Smooth muscle cell (in vitro differentiated cells): ENCODE results near the gene EVA1A. TPM values are rescaled to one million over a fixed set of nuclear protein-coding genes. Genes with fewer than 3 reads are reported as not detected.

ENCODE experiments used
- DNase-seq: peaks from one replicate; lab custom pipeline; 2025; ENCODE audit not compliant: unreplicated experiment; lab: John Stamatoyannopoulos, UW
- H2AFZ ChIP-seq: fragments of 200-600 bp; sonication (generic); 2 replicates; pipeline ENCODE4 v1.6.0; 2016; ENCODE audit warnings: antibody characterized with exemption, low read depth, mild to moderate bottlenecking
- H3F3A ChIP-seq: fragments of 200-600 bp; sonication (generic); 2 replicates; pipeline ENCODE4 v1.6.0; 2017; ENCODE audit warnings: antibody characterized with exemption, low read depth
- H3K27ac ChIP-seq: fragments of 200-600 bp; sonication (generic); 2 replicates; pipeline ENCODE4 v1.5.1; 2016; ENCODE audit warnings: low read depth, mild to moderate bottlenecking
- H3K27me3 ChIP-seq: fragments of 200-600 bp; sonication (generic); 2 replicates; pipeline ENCODE4 v1.6.1; 2016; ENCODE audit warnings: low read depth, mild to moderate bottlenecking
- H3K36me3 ChIP-seq: fragments of 200-600 bp; sonication (generic); 2 replicates; pipeline ENCODE4 v1.5.1; 2016; ENCODE audit warnings: low read depth
- H3K4me1 ChIP-seq: fragments of 200-600 bp; sonication (generic); 2 replicates; pipeline ENCODE4 v1.5.1; 2016; ENCODE audit warnings: low read depth
- H3K4me2 ChIP-seq: fragments of 200-600 bp; sonication (generic); 2 replicates; pipeline ENCODE4 v1.6.0; 2016; ENCODE audit warnings: mild to moderate bottlenecking
- H3K4me3 ChIP-seq: fragments of 200-600 bp; sonication (generic); 2 replicates; pipeline ENCODE4 v1.5.1; 2016; ENCODE audit warnings: mild to moderate bottlenecking
- H3K79me2 ChIP-seq: fragments of 200-600 bp; sonication (generic); 2 replicates; pipeline ENCODE4 v1.6.0; 2016; ENCODE audit warnings: low read depth, mild to moderate bottlenecking
- H3K9ac ChIP-seq: fragments of 200-600 bp; sonication (generic); 2 replicates; pipeline ENCODE4 v1.6.0; 2016; ENCODE audit warnings: low read depth
- H3K9me3 ChIP-seq: fragments of 200-600 bp; sonication (generic); replicated peaks from 2 replicates; pipeline ENCODE4 v1.5.1; 2016; ENCODE audit warnings: low read depth
- H4K20me1 ChIP-seq: fragments of 200-600 bp; sonication (generic); 2 replicates; pipeline ENCODE4 v1.6.0; 2016; ENCODE audit warnings: low read depth
- CTCF ChIP-seq: fragments of 200-600 bp; sonication (generic); IDR thresholded peaks from 2 replicates; pipeline ENCODE4 v1.5.1; 2017; ENCODE audit warnings: borderline replicate concordance, mild to moderate bottlenecking, antibody characterized with exemption; ENCODE audit not compliant: insufficient read depth, poor library complexity, severe bottlenecking
- WGBS: methylation state at CpG from one replicate; pipeline ENCODE4 v1.1.7; 2016; ENCODE audit warnings: low lambda C conversion rate; 5-methylcytosine and 5-hydroxymethylcytosine counted together
- polyA plus RNA-seq: library from polyadenylated mRNA; unstranded; fragments of >200 nt; fragmentation: Nextera tagmentation; extraction: Ambion mirVana; gene quantifications from 2 replicates; pipeline ENCODE4 v1.2.1, GENCODE V29; 2016
- total RNA-seq: library from RNA; depleted of rRNA; stranded (reverse); fragments of >200 nt; gene quantifications from 2 replicates; pipeline ENCODE4 v1.2.3, GENCODE V29; 2014

EVA1A gene
- total and polyA plus RNA-seq, 2 experiments from 2014 or later = 84.1 to 89.2 TPM

- Histone ChIP-seq H3K79me2 (peaks cover 26% of the 10 kb centered on the region), H3K4me1 (no peaks in the 10 kb centered on the region), H3K4me2 (no peak overlapping the region), H3F3A (no peaks in the 10 kb centered on the region), H3K4me3 (no peak overlapping the region), H3K27ac (no peak overlapping the region), H3K9me3 (no peaks in the 10 kb centered on the region), H3K27me3 (no peaks in the 10 kb centered on the region), H3K36me3 (no peaks in the 10 kb centered on the region), H3K9ac (no peak overlapping the region), H4K20me1 (peaks cover 69% of the 10 kb centered on the region), H2AFZ (no peak overlapping the region)
- no peak for DNase-seq
- TF ChIP-seq CTCF = no peak
- WGBS = 92% methylated on average over 4 of the region's 4 CpGs
Measured at GRCh38 chr2:75540994-75541393, 19.7 kb downstream of the EVA1A start.

- WGBS = 93% methylated on average over 3 of the region's 3 CpGs
- DNase-seq = no peak
- H3K79me2 ChIP-seq = peaks cover 24% of the 10 kb centered on the region
- TF ChIP-seq CTCF = no peak
- H2AFZ ChIP-seq = no peak overlapping the region
- H3K9ac ChIP-seq = no peak overlapping the region
- H3K27me3 ChIP-seq = no peaks in the 10 kb centered on the region
- no peak overlapping the region for H3K27ac ChIP-seq
- H3K4me2 ChIP-seq = no peak overlapping the region
- no peaks in the 10 kb centered on the region for H3K4me1 ChIP-seq
- no peaks in the 10 kb centered on the region for H3K36me3 ChIP-seq
- H3K9me3 ChIP-seq = no peaks in the 10 kb centered on the region
- H4K20me1 ChIP-seq = peaks cover 69% of the 10 kb centered on the region
- H3F3A ChIP-seq = no peaks in the 10 kb centered on the region
- H3K4me3 ChIP-seq = no peak overlapping the region
Measured at GRCh38 chr2:75539955-75540716, 20.6 kb downstream of the EVA1A start.

- peaks cover 66% of the 10 kb centered on the region for H4K20me1 ChIP-seq
- H3F3A ChIP-seq = no peaks in the 10 kb centered on the region
- no peaks in the 10 kb centered on the region for H3K36me3 ChIP-seq
- H3K4me1 ChIP-seq = no peaks in the 10 kb centered on the region
- no peak for TF ChIP-seq CTCF
- 87% methylated on average over 6 of the region's 6 CpGs for WGBS
- H3K27me3 ChIP-seq = no peaks in the 10 kb centered on the region
- no peak overlapping the region for H2AFZ ChIP-seq
- H3K4me3 ChIP-seq = no peak overlapping the region
- no peak overlapping the region for H3K27ac ChIP-seq
- no peak for DNase-seq
- H3K9me3 ChIP-seq = no peaks in the 10 kb centered on the region
- no peak overlapping the region for H3K4me2 ChIP-seq
- no peak overlapping the region for H3K9ac ChIP-seq
- H3K79me2 ChIP-seq = peaks cover 21% of the 10 kb centered on the region
Measured at GRCh38 chr2:75538521-75539490, 21.9 kb downstream of the EVA1A start.
